Mesendoderm (in vitro differentiated cells): ENCODE measurements around the gene MYPN. TPM values are rescaled to one million over a fixed set of nuclear protein-coding genes. Genes with fewer than 3 reads are reported as not detected.

Source experiments
- DNase-seq: peaks from one replicate; pipeline ENCODE4 v3.0.0; 2013
- H2AK5ac ChIP-seq: 2 replicates; pipeline ENCODE4 v1.6.1; 2013; ENCODE audit warnings: low read length, inconsistent platforms
- H2BK120ac ChIP-seq: 2 replicates; pipeline ENCODE4 v1.6.1; 2013; ENCODE audit warnings: low read depth, mild to moderate bottlenecking, low read length, moderate library complexity, mixed read lengths
- H2BK15ac ChIP-seq: replicated peaks from 2 replicates; pipeline ENCODE4 v1.6.1; 2013; ENCODE audit warnings: low read depth, mild to moderate bottlenecking, moderate library complexity
- H2BK5ac ChIP-seq: 2 replicates; pipeline ENCODE4 v1.6.1; 2013; ENCODE audit warnings: low read length, inconsistent platforms
- H3K18ac ChIP-seq: 2 replicates; pipeline ENCODE4 v1.6.1; 2013; ENCODE audit warnings: mild to moderate bottlenecking, low read length, mixed read lengths
- H3K23ac ChIP-seq: one replicate; pipeline ENCODE4 v1.6.1; 2013; ENCODE audit warnings: low read length
- H3K27ac ChIP-seq: 2 replicates; pipeline ENCODE4 v1.5.1; 2013; ENCODE audit warnings: low read depth, mild to moderate bottlenecking, inconsistent platforms, low read length, moderate library complexity
- H3K27me3 ChIP-seq: 2 replicates; pipeline ENCODE4 v1.6.1; 2013; ENCODE audit warnings: low read length, control low read depth, mild to moderate bottlenecking, inconsistent platforms; ENCODE audit not compliant: insufficient read depth, poor library complexity
- H3K36me3 ChIP-seq: 2 replicates; pipeline ENCODE4 v1.6.1; 2013; ENCODE audit warnings: low read length, inconsistent platforms; ENCODE audit not compliant: control insufficient read depth, insufficient read depth
- H3K4ac ChIP-seq: one replicate; pipeline ENCODE4 v1.6.1; 2013; ENCODE audit warnings: low read depth, mild to moderate bottlenecking, low read length, moderate library complexity
- H3K4me1 ChIP-seq: 2 replicates; pipeline ENCODE4 v1.6.1; 2013; ENCODE audit warnings: low read depth, low read length, inconsistent platforms; ENCODE audit not compliant: control insufficient read depth
- H3K4me2 ChIP-seq: 2 replicates; pipeline ENCODE4 v1.6.1; 2013; ENCODE audit warnings: low read length
- H3K4me3 ChIP-seq: 2 replicates; pipeline ENCODE4 v1.5.1; 2013; ENCODE audit warnings: mild to moderate bottlenecking, low read length
- H3K56ac ChIP-seq: one replicate; pipeline ENCODE4 v1.6.1; 2013; ENCODE audit warnings: low read length
- H3K79me1 ChIP-seq: 2 replicates; pipeline ENCODE4 v1.6.1; 2013; ENCODE audit warnings: low read length, inconsistent platforms
- H3K79me2 ChIP-seq: 2 replicates; pipeline ENCODE4 v1.6.1; 2013; ENCODE audit warnings: mild to moderate bottlenecking, low read length; ENCODE audit not compliant: control insufficient read depth, insufficient read depth
- H3K9ac ChIP-seq: 2 replicates; pipeline ENCODE4 v1.6.1; 2013; ENCODE audit warnings: low read length, inconsistent platforms
- H4K5ac ChIP-seq: one replicate; pipeline ENCODE4 v1.6.1; 2013; ENCODE audit warnings: low read length
- H4K8ac ChIP-seq: one replicate; pipeline ENCODE4 v1.6.1; 2013; ENCODE audit warnings: low read depth, mild to moderate bottlenecking, control low read depth, low read length, moderate library complexity
- WGBS: extraction: QIAGEN DNeasy Blood & Tissue Kit; methylation state at CpG from one replicate; pipeline ENCODE4 v1.1.7; 2013; ENCODE audit warnings: low lambda C conversion rate, missing lambda C conversion rate; ENCODE audit not compliant: insufficient coverage; ENCODE audit errors: extremely low coverage; 5-methylcytosine and 5-hydroxymethylcytosine counted together
- polyA plus RNA-seq, 2 experiments: library from polyadenylated mRNA; stranded (reverse); fragments of 200-250 nt; gene quantifications; one replicate each; pipeline ENCODE4 v1.2.3, GENCODE V29; 2013

Gene MYPN
- under 0.01 TPM for polyA plus RNA-seq (2013, experiment 1 of 2)
- 0.01 TPM for polyA plus RNA-seq (2013, experiment 2 of 2)

GRCh38 chr10:68109331-68109730 lies at the start of gene MYPN:
MYPN (plus strand) TSS chr10:68109488; CDS start chr10:68121439, 11,951 bp downstream.
- H3K79me1 ChIP-seq = no peaks in the 10 kb centered on the region
- no peak within 1 kb of the TSS for H3K27ac ChIP-seq
- H2BK15ac ChIP-seq = no peak within 1 kb of the TSS
- H2BK120ac ChIP-seq = no peak within 1 kb of the TSS
- no peaks in the 10 kb centered on the region for H3K79me2 ChIP-seq
- H3K4ac ChIP-seq = no peak within 1 kb of the TSS
- DNase-seq = no peak
- H2BK5ac ChIP-seq = no peak within 1 kb of the TSS
- H3K9ac ChIP-seq = no peak within 1 kb of the TSS
- no peak within 1 kb of the TSS for H3K23ac ChIP-seq
- H3K18ac ChIP-seq = no peak within 1 kb of the TSS
- no peak within 1 kb of the TSS for H3K4me2 ChIP-seq
- no peak within 1 kb of the TSS for H2AK5ac ChIP-seq
- H3K56ac ChIP-seq = no peak within 1 kb of the TSS
- H4K8ac ChIP-seq = no peak within 1 kb of the TSS
- H3K27me3 ChIP-seq = no peaks in the 10 kb centered on the region
- no peak within 1 kb of the TSS for H4K5ac ChIP-seq
- no peaks in the 10 kb centered on the region for H3K4me1 ChIP-seq
- no peak within 1 kb of the TSS for H3K4me3 ChIP-seq
- WGBS = no CpG with 5 or more reads among the region's 3 CpGs
- H3K36me3 ChIP-seq = no peaks in the 10 kb centered on the region

- Histone ChIP-seq H2BK120ac (no peak overlapping the region), H3K4me2 (no peak overlapping the region), H2BK5ac (no peak overlapping the region), H3K27me3 (no peaks in the 10 kb centered on the region), H3K36me3 (no peaks in the 10 kb centered on the region), H3K79me1 (peaks cover 1% of the 10 kb centered on the region), H3K9ac (no peak overlapping the region), H4K8ac (no peak overlapping the region), H3K18ac (no peak overlapping the region), H3K4ac (no peak overlapping the region), H3K4me1 (no peaks in the 10 kb centered on the region), H3K56ac (no peak overlapping the region), H2AK5ac (no peak overlapping the region), H4K5ac (no peak overlapping the region), H2BK15ac (no peak overlapping the region), H3K23ac (no peak overlapping the region), H3K79me2 (peaks cover 9% of the 10 kb centered on the region), H3K4me3 (no peak overlapping the region), H3K27ac (no peak overlapping the region)
- WGBS = no CpG with 5 or more reads among the region's 4 CpGs
- no peak for DNase-seq
Measured at GRCh38 chr10:68067029-68067428, 42.3 kb upstream of the MYPN start.

GRCh38 chr10:68067508-68067907 lies 41.8 kb upstream of the MYPN start:
- H3K27me3 ChIP-seq = no peaks in the 10 kb centered on the region
- no peaks in the 10 kb centered on the region for H3K36me3 ChIP-seq
- no peak overlapping the region for H3K4me3 ChIP-seq
- no peak overlapping the region for H3K23ac ChIP-seq
- no peak for DNase-seq
- H3K4me2 ChIP-seq = no peak overlapping the region
- no peak overlapping the region for H2BK15ac ChIP-seq
- H3K4me1 ChIP-seq = no peaks in the 10 kb centered on the region
- H3K18ac ChIP-seq = no peak overlapping the region
- H2AK5ac ChIP-seq = no peak overlapping the region
- H2BK5ac ChIP-seq = no peak overlapping the region
- WGBS = 100% methylated on average over 1 of the region's 3 CpGs
- peaks cover 1% of the 10 kb centered on the region for H3K79me1 ChIP-seq
- no peak overlapping the region for H4K8ac ChIP-seq
- H3K9ac ChIP-seq = no peak overlapping the region
- H3K27ac ChIP-seq = no peak overlapping the region
- H3K4ac ChIP-seq = no peak overlapping the region
- H3K56ac ChIP-seq = no peak overlapping the region
- H3K79me2 ChIP-seq = peaks cover 9% of the 10 kb centered on the region
- no peak overlapping the region for H2BK120ac ChIP-seq
- no peak overlapping the region for H4K5ac ChIP-seq

- Histone ChIP-seq H2AK5ac (no peak overlapping the region), H2BK120ac (no peak overlapping the region), H3K9ac (peak overlapping the region; percentile 96), H3K4me3 (peak overlapping the region; percentile 94), H2BK15ac (no peak overlapping the region), H4K8ac (no peak overlapping the region), H3K56ac (peak overlapping the region; percentile 98), H3K79me1 (no peaks in the 10 kb centered on the region), H3K23ac (no peak overlapping the region), H3K4me1 (peaks cover 2% of the 10 kb centered on the region), H2BK5ac (no peak overlapping the region), H3K27ac (no peak overlapping the region), H3K36me3 (no peaks in the 10 kb centered on the region), H3K4me2 (peak overlapping the region; percentile 77), H4K5ac (no peak overlapping the region), H3K4ac (no peak overlapping the region), H3K79me2 (peaks cover 20% of the 10 kb centered on the region), H3K27me3 (no peaks in the 10 kb centered on the region), H3K18ac (no peak overlapping the region)
- DNase-seq = no peak
- WGBS = no CpG with 5 or more reads among the region's 3 CpGs
Measured at GRCh38 chr10:68073631-68074030, 35.7 kb upstream of the MYPN start.

GRCh38 chr10:68074031-68074774 lies 35.1 kb upstream of the MYPN start:
- no peak for DNase-seq

More at GRCh38 chr10:68074031-68074774, 35.1 kb upstream of the MYPN start:
- peaks cover 2% of the 10 kb centered on the region for H3K4me1 ChIP-seq
- no peak overlapping the region for H2BK15ac ChIP-seq
- no peak overlapping the region for H4K5ac ChIP-seq
- peaks cover 20% of the 10 kb centered on the region for H3K79me2 ChIP-seq
- H3K9ac ChIP-seq = peak overlapping the region; percentile 96
- no peak overlapping the region for H2BK120ac ChIP-seq
- H3K79me1 ChIP-seq = no peaks in the 10 kb centered on the region
- H3K27me3 ChIP-seq = no peaks in the 10 kb centered on the region
- H2AK5ac ChIP-seq = no peak overlapping the region
- peak overlapping the region; percentile 77 for H3K4me2 ChIP-seq
- no peak overlapping the region for H4K8ac ChIP-seq
- no CpG with 5 or more reads among the region's 27 CpGs for WGBS
- no peak overlapping the region for H2BK5ac ChIP-seq
- peak overlapping the region; percentile 99 for H3K27ac ChIP-seq
- no peak overlapping the region for H3K18ac ChIP-seq
- H3K4ac ChIP-seq = peak overlapping the region; percentile 49
- peak overlapping the region; percentile 98 for H3K56ac ChIP-seq
- no peaks in the 10 kb centered on the region for H3K36me3 ChIP-seq
- peak overlapping the region; percentile 87 for H3K23ac ChIP-seq
- H3K4me3 ChIP-seq = peak overlapping the region; percentile 94
